NAMALWA (cell line): ENCODE data around the gene BBS9.
"Not testable (repeated sequence)": the region's sequence is repeated elsewhere in the genome, so short reads cannot be mapped to it uniquely, and the experiment has no call there.

Experiments used
- DNase-seq: peaks from one replicate; pipeline ENCODE4 v3.0.0-alpha.2; 2015; ENCODE audit warnings: low spot score

BBS9 gene

DNA sequence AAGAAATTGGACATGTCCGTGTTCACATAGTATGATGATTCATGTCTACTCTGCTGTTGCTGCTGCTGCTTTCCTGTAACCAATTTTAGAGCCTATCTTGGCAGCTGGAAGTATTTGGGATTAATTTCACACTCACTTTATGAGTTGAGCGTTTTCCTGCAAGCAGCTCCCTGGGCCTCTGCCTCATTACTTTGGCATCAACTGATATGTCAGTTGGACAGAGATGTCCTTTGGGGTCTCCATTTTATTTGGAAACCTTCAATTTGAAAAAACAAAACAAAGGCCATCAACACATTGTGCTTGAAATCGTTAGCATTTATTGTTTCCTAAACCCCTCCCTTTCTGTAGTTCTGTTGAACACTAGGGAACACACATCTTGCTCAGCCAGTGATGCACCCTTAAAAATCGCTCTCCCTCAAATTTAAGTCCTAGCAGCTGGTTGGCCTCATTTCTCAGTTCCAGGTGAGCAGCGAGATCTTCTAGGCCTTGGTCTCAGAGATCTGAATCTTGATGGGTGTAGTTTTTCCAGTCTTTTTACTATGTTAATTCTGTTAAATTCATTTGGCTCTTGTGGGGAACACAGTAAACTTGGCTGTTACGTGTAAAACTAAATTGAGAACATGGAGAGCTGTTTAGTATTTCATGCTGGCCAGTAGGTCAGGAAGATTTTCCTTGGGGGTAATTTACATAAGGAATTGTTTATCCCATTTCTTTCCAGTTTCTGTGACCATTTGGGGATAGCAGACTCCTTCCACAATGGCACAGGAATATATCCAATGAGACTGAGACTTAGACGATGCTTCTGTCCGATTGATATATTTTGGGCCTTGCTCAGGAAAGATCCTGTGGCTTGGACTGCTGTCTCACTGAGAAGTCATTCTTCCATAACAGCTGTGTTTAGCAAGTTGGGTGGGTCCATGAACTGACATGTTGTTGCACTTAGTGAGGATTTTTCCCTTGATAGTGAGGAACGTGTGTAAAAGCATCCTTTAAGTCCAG is 371.6 kb downstream of the BBS9 start:
- DNase-seq: no peak

DNA sequence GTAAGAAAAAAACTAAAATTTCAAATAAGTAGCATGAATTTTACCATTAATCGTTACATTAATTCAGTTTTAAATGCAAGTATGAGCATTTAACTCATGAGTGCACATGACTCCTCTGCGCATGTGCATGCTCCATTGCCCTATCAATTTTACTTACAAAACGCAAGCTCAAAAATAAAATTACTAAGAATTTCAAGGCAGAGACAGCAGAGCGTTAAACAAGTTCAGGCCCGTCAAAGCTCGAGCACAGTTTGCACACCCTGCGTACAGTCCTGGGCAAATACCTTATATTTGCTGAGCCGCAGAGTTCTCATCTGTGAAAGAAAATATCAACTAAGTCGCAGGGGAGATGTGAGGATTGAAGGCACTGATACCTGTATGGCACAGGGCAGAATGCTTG is 373.6 kb downstream of the BBS9 start:
- no peak for DNase-seq

- no peak for DNase-seq
Measured at GRCh38 chr7:33503736-33504135, 374.4 kb downstream of the BBS9 start.

- no peak for DNase-seq
Measured at GRCh38 chr7:33504266-33504665, 374.9 kb downstream of the BBS9 start.

DNA sequence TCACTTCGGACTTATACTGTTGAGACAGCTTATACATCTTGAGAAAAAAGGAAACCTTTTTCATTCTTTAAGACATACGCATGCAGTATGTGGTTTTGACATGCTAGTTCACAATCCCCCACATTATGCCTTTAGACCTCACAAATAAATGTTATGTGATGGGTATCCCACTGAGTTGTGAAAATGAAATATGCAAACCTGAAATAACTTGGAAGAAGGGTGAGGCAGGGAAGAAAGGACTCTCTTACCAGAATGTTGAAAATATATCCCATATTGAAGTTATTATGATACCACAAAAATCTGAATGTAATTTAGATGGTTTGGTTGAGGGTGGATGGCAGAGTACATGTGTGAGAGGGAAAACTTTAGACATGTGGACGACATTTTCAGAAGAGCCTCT is 379.8 kb downstream of the BBS9 start:
- DNase-seq: no peak

DNA sequence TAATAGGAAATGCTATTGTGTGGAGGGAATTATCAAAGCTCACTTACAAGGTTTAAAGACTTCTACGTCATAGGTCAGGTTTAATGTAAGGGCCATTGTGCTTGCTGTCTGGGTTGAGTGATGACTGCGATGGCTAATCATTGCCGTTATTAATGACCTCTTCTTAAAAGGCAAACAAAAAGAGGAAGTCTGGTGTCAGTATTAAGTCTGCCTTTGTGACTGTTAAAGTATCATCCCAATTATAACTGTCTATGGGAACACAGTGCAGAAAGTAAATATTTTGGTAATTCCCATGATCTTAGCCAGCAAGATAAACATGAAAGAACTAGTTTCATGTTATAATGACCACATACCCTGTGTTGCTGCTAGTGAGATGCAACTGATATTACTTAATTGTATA is 382.4 kb downstream of the BBS9 start:
- no peak for DNase-seq

GRCh38 chr7:33516568-33516967 is 387.2 kb downstream of the BBS9 start:
- no peak for DNase-seq

DNA sequence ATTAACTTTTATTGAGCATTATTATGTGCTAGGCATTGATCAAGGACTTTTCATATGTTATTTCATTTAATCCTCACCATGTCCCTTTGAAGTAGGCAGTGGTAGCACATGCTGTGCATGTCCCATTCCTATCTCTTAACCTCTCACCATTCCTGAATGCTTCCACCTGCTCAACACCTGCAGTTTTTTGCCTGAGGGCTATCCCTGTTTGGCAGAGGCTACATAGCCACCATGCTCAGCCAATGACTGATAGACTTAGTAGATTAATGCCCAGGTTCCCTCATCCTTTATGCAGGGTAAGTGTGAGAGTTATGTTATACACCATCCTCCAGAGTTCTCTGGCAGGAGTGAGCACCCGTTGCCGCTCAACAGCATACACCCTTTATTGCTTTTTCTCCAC is 387.8 kb downstream of the BBS9 start:
- DNase-seq: no peak

GRCh38 chr7:33527008-33527407 is 397.6 kb downstream of the BBS9 start:
- not testable (repeated sequence) for DNase-seq

- not testable (repeated sequence) for DNase-seq
Measured at GRCh38 chr7:33527613-33528012, 398.2 kb downstream of the BBS9 start.

DNA sequence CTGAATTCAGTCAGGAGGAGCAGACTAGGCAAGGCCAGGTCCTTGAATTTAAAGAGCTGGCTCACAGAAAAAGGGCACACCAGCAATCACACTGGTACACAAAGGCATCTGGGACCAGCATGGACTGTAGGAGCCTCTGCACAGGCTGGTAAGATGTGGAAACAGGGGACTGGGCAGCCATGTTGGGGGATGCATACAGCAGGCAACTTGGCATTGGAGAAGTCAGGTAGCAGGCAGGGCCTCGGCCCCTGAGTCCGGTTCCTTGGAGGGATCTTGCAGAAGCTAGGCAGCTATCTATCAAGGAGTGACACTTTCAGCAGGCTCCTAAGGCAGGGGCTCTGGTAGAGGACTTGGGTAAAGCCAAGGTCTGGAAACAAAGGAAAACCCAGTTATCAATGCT is 399.7 kb downstream of the BBS9 start:
- DNase-seq: no peak

DNA sequence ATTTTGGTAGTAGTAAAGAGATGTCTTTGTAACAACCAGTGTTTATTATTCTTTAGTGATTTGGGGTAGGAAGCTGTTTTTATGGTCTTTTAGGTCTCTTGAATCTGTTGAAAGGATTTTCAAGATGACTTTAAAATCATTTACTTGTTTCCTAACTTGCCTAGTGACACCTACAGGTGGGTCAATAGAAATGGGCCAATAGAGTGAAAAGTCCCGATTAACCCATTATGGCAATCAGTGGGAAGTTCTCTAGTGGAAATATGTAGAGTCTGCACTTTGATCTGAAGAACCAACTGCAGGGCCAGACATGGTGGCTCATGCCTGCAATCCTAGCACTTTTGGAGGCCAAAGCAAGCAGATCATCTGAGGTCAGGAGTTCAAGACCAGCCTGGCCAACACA is 401.3 kb downstream of the BBS9 start:
- DNase-seq: peak; percentile 8

GRCh38 chr7:33531888-33532287 is 402.5 kb downstream of the BBS9 start:
- DNase-seq: no peak

DNA sequence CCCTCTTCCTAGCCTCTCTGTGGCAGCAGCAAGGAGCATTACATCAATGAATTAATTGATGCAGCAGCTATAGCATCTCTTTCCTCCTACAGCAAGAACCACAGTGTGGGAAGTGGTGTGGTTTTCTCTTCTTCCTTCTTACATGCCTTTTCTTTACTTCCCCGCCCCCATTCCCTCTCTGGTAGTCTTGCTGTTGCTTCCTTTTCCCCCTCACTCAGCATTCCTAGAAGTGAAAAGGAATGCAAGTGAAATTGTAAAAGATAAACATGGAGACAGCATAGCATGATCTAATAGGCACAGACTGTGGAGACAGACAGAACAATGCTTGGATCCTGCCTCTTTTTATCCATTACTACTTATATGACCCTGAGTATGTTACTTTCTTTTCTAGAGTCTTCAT is 405.5 kb downstream of the BBS9 start:
- DNase-seq: no peak

- no peak for DNase-seq
Measured at GRCh38 chr7:33535989-33536388, 406.6 kb downstream of the BBS9 start.

DNA sequence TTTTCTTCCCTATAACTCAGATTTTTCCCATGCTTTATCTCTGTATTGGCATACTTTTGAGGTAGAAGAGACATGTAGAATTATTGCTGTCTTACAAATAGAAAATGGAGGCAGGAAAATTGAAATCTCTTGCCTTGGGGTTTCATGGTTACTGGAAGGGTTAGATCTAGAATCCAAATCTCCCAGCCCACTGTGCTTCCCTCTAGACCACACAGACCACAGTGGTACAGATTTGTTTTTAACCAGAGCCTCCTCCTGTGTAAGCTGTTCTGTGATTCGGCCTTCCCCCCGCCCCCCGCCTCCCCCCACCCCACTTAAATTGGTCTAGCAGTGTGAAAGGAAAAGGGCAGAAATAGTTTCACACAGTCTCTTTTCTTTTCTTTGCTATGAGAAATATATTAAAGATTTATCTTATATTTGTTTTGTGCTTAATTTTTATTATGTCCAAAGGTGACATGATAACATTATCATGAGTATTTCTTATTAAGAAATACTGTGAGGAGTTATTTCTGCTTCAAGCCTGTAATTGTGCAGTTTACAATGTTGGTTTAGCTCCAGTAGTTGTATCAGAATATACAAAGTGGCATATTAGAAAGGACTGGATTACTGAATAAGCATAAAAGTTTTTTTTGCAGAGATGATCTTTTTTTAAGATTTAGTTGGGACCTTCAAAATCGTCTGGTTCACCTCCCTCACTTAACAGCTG is 407.2 kb downstream of the BBS9 start:
- no peak for DNase-seq

GRCh38 chr7:33537104-33537477 is 407.7 kb downstream of the BBS9 start:
- DNase-seq: no peak

DNA sequence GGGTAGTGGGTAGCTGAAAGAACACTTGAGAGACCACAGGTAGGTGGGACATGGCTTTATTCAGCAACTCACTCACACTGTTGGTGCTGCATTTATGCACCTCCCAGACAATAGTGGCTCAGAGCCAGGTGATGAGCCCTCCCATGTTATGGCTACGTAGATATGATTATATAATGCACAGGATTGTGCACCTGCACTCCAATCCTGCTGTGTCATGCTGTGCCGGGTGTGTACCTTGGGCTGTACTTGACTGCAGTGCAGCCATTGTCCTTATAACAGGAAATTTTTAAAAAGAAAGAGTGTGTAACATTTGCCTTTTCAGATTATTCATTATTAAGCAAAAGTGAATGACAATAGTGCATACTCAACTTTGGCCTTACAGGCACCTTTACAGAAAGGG is 409.8 kb downstream of the BBS9 start:
- DNase-seq: peak; percentile 30

GRCh38 chr7:33539659-33540400 is 410.5 kb downstream of the BBS9 start:
- DNase-seq: peak; percentile 5

DNA sequence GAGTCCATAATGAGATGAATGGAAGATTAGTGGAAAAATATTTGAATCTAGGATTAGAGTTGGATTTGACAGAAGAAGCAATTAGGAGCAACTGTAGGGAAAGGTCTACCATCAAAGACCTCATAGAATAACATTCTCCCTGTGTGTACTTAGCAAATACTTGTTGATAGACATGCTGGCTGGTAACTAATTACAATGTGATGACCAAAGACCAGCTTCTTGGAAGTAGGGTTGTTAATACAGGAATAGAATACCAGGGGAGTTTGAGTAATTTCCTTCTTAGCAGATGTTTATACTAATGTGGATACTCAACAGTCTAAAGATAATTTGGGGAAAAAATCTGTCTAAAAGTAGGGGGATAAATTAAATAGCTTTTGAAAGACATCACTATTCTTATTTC is 418.5 kb downstream of the BBS9 start:
- no peak for DNase-seq

- DNase-seq: no peak
Measured at GRCh38 chr7:33550363-33550762, 421.0 kb downstream of the BBS9 start.

- DNase-seq: no peak
Measured at GRCh38 chr7:33550979-33551378, 421.6 kb downstream of the BBS9 start.

DNA sequence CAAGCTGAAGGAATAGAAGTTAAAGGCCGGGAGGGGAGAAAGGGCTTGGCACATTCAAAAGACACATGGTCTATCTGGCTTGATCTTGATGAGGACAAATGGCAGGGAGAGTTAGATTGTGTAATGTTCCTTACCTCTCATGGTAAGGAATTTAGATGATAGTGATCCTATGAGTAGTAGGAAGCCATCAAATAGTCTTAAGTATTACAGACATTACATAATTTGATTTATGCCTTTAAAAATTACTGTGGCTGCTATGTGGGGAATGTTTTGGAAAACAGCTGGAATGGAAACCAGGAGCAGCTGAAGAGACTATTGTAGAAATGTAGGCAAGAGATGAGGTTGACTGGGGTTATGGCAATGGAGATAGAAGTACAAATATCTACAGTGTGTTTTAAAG is 424.7 kb downstream of the BBS9 start:
- DNase-seq: no peak
